Frontal cortex (tissue), 4 donors: ENCODE measurements around the gene SERPINE2. TPM values are rescaled to one million over a fixed set of nuclear protein-coding genes. Genes with fewer than 3 reads are reported as not detected.
"Not testable (repeated sequence)": the region's sequence is repeated elsewhere in the genome, so short reads cannot be mapped to it uniquely, and the experiment has no call there.

Experiments
- DNase-seq, 2 donors: peaks; one replicate each; pipeline ENCODE4 v3.0.0; 2012; ENCODE audit warnings: low spot score in 2 of 2
- FAIRE-seq: peaks from 2 replicates; lab custom pipeline; 2012; peaks lifted over from hg19 to GRCh38; lab: Jason Lieb, UNC
- total RNA-seq: library from RNA; depleted of rRNA; stranded (reverse); fragments of >200 nt; gene quantifications from one replicate; pipeline ENCODE4 v1.2.3, GENCODE V29; 2014
- donor health status: control.
- donor health status: control.
- donor health status: control.

The SERPINE2 gene
- total RNA-seq, 1 donor from 2014 or later = 36.3 TPM

- FAIRE-seq = no peak
- DNase-seq = no peak
Observed at GRCh38 chr2:224022486-224022885, 16.6 kb downstream of the SERPINE2 start.

- DNase-seq = no peak
- no peak for FAIRE-seq
Observed at GRCh38 chr2:224020523-224020922, 18.6 kb downstream of the SERPINE2 start.

GRCh38 chr2:224017957-224018356 is 21.1 kb downstream of the SERPINE2 start:
- FAIRE-seq (no peak), DNase-seq (no peak)

GRCh38 chr2:224016963-224017362 is 22.1 kb downstream of the SERPINE2 start:
- no peak for DNase-seq
- no peak for FAIRE-seq

- DNase-seq (no peak), FAIRE-seq (no peak)
Observed at GRCh38 chr2:224014336-224014735, 24.8 kb downstream of the SERPINE2 start.

GRCh38 chr2:224011837-224012236 is 27.2 kb downstream of the SERPINE2 start:
- no peak for FAIRE-seq
- DNase-seq = no peak

GRCh38 chr2:224009605-224010315 is 29.3 kb downstream of the SERPINE2 start:
- DNase-seq = no peak
- FAIRE-seq = no peak

- DNase-seq (no peak), FAIRE-seq (no peak)
Observed at GRCh38 chr2:224008702-224009261, 30.3 kb downstream of the SERPINE2 start.

GRCh38 chr2:224004105-224004695 is 34.9 kb downstream of the SERPINE2 start:
- FAIRE-seq (no peak), DNase-seq (peak in 1 of 2 donors; percentile 16)

GRCh38 chr2:224000662-224001061 is 38.4 kb downstream of the SERPINE2 start:
- FAIRE-seq, DNase-seq: not testable (repeated sequence)

- FAIRE-seq = no peak
Observed at GRCh38 chr2:223999862-224000261, 39.2 kb downstream of the SERPINE2 start.

GRCh38 chr2:223998948-223999347 is 40.1 kb downstream of the SERPINE2 start:
- FAIRE-seq = no peak
- no peak for DNase-seq

More at GRCh38 chr2:223999862-224000261, 39.2 kb downstream of the SERPINE2 start:
- DNase-seq = no peak

GRCh38 chr2:223997938-223998337 is 41.1 kb downstream of the SERPINE2 start:
- DNase-seq (no peak), FAIRE-seq (no peak)

GRCh38 chr2:223996391-223996790 is 42.7 kb downstream of the SERPINE2 start:
- DNase-seq (no peak), FAIRE-seq (no peak)

- no peak for FAIRE-seq
- no peak for DNase-seq
Observed at GRCh38 chr2:223995569-223995968, 43.5 kb downstream of the SERPINE2 start.

GRCh38 chr2:223994562-223995162 is 44.4 kb downstream of the SERPINE2 start:
- DNase-seq (no peak), FAIRE-seq (no peak)

- peak; percentile 88 for FAIRE-seq
- peak; percentile 50 to 69 for DNase-seq
Observed at GRCh38 chr2:223993634-223994232, 45.4 kb downstream of the SERPINE2 start.

GRCh38 chr2:223991611-223992010 is 47.5 kb downstream of the SERPINE2 start:
- DNase-seq (no peak), FAIRE-seq (no peak)

GRCh38 chr2:223989856-223990232 is 49.2 kb downstream of the SERPINE2 start:
- no peak for DNase-seq

GRCh38 chr2:223989206-223989855 is 49.8 kb downstream of the SERPINE2 start:
- no peak for DNase-seq
- FAIRE-seq = no peak

More at GRCh38 chr2:223989856-223990232, 49.2 kb downstream of the SERPINE2 start:
- no peak for FAIRE-seq
